Central memory CD4-positive, alpha-beta T cell (primary cell): ENCODE results near the gene SPTB.

Experiments used
- DNase-seq: peaks from one replicate; pipeline ENCODE4 v3.0.0; 2022

The SPTB gene

DNA sequence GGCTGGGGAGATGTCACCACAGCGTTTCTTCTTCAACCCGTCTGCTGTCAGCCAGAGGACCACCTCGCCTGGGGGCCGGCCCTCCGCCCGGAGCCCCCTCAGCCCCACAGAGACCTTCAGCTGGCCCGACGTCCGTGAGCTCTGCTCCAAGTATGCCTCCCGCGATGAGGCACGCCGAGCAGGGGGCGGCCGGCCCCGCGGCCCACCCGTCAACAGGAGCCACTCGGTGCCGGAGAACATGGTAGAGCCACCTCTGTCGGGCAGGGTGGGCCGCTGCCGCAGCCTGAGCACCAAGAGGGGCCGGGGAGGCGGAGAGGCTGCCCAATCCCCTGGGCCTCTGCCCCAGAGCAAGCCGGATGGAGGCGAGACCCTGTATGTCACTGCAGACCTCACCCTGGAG lies 136.6 kb downstream of the SPTB start:
- no peak for DNase-seq

DNA sequence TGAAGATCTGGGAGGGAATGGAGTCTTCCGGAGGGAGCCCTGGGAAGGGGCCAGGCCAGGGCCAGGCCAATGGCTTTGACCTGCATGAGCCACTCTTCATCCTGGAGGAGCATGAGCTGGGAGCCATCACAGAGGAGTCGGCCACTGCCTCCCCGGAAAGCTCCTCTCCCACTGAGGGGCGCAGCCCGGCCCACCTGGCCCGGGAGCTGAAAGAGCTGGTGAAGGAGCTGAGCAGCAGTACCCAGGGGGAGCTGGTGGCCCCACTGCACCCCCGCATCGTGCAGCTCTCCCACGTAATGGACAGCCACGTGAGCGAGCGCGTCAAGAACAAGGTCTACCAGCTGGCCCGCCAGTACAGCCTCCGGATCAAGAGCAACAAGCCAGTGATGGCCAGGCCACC lies 137.7 kb downstream of the SPTB start:
- no peak for DNase-seq

DNA sequence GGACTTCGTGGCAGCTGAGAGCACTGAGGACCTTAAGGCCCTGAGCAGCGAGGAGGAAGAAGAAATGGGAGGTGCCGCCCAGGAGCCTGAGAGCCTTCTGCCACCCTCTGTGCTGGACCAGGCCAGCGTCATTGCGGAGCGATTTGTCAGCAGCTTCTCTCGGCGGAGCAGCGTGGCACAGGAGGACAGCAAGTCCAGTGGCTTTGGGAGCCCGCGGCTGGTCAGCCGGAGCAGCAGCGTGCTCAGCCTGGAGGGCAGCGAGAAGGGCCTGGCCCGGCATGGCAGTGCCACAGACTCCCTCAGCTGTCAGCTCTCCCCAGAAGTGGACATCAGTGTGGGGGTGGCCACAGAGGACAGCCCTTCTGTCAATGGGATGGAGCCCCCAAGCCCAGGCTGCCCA lies 138.5 kb downstream of the SPTB start:
- DNase-seq, result no peak

DNA sequence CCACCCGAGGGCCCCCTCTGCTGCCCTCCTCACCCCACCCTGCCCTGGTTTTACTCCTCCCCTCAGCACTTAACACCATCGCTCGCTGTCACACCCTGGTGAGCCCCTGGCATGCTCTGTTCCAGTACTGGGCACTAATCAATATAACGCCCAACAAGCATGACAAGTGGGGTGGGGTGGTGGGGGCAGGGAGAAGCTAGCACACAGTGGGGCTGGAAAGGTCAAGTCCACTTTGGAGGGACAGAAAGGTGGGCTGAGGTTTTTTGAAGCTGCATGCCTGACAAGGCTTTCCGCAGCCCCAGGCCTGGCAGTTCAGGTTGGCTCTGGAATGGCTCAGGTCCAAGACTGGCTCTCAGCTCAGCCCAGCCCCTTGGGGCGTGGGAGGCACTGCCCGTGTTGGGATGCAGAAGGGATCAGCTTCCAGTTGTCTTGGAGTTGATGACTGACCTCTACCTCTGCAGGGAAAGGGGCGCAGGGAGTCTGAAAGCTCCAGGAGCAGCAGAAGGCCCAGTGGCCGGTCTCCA lies 141.4 kb downstream of the SPTB start:
- DNase-seq, result no peak

DNA sequence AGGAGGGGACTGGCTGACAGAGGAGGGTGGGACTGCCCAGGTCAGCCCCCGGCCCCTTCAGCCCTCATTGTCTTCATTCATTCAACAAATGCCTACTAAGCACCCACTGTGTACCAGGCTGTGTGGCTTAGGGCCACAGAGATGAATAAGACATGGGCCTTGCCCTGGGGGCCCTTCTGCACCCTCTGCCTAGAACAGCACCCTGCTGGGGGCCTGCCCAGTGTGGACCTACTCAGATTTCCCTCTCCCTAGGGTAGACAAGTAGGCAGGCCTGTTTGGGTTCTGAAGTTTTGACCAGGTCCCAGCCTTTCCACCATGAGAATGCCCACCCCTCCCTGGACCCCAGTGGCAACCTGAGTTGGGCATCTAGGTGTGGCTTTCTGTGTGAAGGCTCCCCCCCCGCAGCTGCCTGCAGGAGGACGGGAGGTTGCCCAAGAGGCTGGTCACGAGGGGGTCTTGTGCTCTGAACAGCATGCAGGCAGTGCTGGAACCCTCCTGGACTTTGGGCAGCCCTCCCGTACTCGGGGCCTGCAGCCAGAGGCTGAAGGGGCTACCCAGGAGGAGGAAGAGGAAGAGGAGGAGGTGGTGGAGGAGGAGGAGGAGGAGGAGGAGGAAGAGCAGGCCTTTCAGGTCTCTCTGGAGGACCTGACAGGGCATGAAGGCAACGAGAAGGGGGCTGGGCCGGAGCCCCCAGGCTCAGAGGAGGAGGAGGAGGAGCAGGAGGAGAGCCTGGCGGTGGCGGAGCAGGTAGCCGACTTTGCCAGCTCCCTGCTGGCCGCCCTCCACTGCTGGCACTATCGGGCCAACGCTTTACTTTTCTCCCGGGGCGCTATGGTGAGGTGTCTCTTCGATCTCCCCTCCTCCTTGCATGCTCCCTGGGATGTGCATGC lies 142.1 kb downstream of the SPTB start:
- no peak for DNase-seq

DNA sequence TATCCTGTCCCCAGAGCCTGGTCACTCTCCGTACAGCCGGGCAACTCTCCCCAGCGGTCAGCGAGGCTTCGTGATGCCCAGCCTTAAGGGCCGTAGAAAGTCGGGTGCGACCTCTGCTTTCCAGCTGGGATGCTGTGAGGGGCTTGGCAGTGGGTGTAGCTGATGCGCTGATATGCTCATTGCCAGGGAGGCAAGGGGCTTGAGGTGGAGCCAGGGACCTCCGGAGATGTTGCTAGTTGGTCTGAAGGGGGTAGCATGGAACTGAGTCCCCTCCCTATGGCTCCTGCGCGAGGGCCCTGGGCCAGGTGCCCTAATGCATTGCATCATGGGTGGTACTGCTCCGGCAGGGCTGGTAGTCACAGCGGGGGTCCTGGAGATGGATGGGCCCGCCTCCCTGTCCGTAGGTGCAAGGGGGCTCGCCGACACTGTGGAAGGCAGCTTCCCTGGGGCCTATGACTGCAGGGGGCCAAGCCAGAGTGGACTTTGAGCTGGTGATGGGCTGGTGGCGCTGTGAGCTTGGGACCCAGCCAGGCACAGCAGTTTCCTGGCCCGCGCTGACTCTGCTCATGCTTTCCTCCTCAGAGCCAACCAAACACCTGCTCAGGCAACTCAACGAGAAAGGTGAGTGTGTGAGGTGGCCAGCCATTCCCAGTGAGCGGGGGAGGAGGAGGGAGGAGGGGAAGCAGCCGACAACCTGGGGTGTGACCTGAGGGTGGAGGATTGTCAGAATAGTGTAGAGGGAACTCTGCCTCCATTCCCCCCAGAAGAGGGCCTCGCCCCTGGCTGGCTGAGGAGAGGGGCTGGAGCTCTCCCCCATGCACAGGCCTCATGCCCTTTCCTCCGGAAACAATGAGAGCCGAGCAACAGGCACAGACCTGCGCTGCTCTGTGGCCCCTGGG lies 143.2 kb downstream of the SPTB start:
- DNase-seq, result no peak

DNA sequence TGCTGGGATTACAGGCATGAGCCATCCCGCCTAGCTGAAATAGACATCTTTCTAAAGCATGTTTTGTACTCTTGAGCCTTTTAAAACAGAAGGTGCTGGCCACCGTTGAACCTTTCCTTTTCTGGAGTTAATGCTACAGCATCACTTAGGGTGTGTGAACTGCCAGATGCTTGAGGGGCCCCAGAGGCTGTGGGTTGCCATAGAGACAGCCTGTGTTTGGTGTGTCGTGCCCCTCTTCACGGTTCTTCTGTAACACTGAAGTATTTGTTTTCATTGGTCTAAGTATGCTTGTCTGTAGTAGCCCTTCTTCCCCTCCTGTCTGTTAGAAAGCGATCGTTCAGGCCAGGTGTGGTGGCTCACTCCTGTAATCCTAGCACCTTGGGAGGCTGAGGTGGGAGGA lies 144.7 kb downstream of the SPTB start:
- no peak for DNase-seq

DNA sequence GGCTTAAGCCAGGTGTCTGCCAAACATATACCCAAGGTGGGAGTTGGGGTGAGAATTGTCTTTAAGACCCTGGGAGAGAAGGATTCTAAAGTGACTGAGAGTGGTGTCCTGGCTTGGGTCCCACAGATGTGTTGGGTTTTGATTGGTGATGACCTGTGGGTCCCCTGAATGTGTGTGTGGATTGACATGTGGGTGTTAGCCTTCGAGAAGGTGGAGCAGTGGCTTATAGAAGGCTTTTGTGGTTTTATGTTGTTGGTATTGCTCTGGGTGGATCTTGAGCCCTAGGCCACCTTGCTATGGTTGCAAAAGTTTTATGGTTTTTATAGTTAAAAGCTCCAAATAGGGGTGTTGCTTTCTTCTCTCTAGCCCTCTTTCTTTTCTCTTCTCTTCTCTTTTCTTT lies 145.8 kb downstream of the SPTB start:
- no peak for DNase-seq

DNA sequence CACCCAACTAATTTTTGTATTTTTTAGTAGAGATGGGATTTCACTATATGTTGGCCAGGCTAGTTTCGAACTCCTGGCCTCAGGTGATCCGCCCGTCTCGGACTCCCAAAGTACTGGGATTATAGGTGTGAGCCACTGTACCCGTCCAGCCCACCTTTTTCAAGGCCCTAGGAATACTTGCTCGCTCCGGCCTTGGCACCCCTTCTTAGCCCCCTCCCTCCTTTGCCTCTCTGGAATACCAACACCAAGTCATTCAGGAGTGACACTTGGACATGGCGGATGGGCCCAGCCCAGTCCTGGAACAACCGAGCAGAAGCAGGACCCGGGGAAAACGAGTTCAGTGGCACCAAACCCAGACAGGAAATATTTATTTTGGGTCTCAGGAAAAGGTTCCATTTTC lies 146.4 kb downstream of the SPTB start:
- no peak for DNase-seq

DNA sequence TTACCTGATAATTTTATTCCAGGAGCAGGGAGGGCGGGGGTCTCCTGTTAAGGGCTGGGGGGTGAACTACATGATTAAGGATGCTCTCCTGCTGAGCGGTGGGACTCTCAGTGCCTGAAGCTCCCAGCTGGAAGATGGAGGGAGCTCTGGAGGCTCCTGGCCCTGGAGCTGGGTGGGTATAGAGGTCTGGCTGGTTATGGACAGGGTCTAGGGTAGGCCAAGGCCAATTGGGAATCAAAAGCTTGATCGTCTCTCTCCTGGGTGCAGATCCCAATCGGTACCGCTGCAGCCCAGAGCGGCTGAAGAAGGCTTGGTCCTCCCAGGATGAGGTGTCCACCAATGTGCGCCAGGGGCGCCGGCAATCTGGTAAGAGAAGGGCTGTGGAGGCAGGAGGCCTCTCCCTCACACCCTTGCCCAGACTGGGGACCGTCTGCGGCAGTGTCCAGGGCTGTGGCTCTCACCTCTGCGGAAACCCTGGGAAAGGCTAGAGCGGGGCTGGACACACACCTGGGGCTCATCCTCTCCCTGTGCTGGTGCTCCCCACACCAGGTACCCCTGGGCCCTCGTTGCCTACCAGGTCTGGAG lies 147.1 kb downstream of the SPTB start:
- no peak for DNase-seq

DNA sequence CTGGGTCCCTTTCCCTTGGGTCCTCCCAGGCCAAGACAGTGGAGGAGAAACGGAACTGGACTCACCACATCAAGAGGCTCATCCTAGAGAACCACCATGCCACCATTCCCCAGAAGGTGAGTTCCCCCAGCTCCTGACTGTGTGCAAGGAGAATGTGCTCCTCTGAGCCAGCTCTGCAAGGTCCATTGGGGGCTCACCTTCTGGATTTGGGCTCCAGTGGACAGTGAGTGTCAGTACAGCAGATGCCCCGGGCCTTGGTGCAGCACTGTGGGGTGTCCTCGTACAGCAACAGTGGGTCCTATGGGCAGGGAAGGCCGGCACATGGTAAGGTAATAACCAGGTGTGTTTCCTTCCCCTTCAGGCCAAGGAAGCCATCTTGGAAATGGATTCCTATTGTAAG lies 147.6 kb downstream of the SPTB start:
- DNase-seq, result no peak

DNA sequence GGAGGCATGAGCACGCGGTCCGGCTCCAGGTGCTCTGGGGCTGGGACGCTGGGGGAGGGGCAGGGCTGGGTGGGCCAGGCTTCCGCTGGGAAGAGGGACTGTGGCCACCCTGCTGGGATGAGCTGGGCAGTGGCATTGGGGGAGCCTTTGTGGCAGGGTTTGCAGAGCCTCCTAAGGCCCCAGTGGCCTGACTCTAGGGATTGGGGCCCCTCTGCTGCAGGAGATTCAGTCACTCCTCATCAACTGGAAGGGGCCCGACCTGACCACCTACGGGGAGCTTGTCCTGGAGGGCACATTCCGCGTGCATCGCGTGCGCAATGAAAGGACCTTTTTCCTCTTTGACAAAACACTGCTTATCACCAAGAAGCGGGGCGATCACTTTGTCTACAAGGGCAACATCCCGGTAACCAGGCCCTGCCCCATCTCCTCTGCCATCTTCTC lies 148.5 kb downstream of the SPTB start:
- no peak for DNase-seq

DNA sequence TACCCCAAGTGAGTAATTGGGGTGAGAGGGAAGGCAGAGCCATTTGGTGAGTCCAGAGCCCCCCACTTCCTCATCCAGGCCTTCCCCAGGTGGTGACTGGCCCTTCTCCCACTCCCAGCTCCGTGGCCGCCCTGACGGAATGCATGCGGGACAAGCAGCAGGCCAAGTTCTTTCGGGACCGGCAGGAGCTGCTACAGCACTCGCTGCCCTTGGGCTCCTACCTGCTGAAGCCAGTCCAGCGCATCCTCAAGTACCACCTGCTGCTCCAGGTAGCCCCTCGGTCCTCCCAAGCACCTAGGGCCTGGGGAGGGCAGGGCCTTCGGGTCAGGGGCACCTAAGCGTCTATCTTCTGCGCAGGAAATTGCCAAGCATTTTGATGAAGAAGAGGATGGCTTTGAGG lies 149.0 kb downstream of the SPTB start:
- no peak for DNase-seq

DNA sequence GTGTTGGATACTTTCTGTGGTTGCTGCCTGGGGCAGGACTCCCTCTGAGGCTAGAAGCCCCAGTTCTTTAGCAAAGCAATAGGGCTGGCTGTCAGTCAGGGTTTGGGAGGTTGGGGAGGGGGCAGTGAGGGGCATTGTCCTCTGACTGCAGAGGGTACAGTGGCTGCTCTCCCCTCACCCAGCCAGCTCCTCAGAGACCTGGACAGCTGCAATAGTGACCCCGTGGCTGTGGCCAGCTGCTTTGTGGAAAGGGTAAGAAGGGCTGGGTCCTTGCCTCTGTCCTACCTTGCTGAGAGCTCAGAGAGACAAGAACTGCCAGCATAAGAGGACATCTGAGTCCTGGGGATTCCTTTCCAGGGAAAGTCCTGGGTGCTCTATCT lies 149.7 kb downstream of the SPTB start:
- DNase-seq, result no peak

DNA sequence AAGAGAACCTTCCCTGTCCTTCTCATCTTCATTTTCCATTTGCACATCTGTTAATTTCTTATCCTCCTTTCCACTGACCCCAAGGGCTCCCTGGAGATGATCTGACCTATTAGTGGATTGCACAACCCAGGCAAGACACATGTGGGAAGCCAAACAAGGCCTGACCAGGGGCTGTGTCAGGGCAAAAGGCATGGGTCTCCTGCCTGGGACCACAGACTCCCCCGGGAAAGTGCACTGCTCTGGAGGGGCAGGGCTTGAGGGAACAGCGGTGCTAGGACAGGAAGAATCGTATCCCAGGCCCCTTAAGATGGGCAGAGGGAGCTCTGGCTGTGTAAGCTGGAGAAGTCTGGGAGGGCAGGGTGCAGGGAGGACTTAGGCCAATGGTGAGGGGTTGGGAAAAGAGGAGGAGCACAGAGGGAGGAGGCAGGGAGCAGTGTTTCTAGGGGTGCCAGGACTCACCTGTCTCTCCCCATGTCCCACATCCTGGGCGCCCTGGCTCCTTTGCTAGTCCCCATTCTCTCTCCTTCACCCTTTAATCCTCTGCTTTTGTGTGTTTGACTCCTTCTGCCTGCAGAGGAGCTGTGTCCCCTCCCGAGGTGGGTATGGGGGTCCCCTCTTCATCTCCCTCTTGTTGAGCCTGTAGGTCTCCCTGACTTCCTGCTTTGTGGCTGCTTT lies 150.2 kb downstream of the SPTB start:
- no peak for DNase-seq

DNA sequence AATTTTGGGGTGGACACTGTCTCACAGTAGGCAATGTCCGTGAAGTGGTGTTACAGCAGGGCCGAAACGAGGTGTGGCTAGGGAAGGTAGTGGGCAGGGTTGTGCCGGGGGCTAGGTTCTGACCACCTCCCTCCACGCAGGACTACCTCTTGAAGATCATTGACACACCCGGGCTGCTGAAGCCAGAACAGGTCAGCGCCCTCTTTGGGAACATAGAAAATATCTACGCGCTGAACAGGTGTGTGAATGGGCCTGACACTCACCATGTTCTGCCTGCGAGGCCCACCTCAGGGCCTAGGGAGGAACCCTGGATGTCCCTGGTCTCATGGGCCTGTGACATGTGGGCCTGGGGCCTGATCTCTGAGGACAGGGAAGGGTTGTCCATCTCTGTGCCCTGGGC lies 150.9 kb downstream of the SPTB start:
- DNase-seq, result no peak

DNA sequence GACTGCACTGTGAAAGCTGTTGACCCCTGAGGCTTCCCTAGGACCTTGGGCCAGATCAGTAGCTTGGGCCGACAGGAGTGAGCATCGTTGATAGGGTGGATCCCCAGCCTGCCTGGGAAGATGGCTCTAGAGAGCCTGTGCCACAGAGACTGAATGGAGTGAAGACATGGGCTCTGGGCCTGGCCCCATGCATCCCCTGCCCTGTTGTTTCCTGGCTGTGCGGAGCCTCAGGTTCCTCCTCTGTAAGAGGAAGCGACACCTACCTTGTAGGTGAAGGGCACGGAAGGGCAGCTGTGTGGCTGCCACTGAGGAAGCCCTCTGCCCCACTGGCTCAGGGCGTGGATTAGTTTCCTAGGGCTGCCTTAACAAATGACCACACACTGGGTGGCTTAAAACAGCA lies 151.6 kb downstream of the SPTB start:
- no peak for DNase-seq

DNA sequence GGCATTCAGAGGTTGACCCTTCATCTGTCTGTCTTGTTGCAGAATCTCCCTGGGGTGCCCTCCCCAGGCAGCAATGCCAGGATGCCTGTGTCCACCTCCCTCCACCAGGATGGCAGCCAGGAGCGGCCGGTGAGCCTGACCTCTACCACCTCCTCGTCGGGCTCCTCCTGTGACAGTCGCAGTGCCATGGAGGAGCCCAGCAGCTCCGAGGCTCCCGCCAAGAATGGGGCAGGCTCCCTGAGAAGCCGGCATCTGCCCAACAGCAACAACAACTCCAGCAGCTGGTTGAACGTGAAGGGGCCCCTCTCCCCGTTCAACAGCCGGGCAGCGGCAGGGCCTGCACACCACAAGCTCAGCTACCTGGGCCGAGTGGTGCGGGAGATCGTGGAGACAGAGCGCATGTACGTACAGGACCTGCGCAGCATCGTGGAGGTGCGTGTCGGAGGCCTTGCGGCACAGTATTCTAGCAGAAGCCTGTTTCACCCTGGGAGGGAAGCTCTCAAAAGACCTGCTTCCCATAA lies 152.1 kb downstream of the SPTB start:
- no peak for DNase-seq

DNA sequence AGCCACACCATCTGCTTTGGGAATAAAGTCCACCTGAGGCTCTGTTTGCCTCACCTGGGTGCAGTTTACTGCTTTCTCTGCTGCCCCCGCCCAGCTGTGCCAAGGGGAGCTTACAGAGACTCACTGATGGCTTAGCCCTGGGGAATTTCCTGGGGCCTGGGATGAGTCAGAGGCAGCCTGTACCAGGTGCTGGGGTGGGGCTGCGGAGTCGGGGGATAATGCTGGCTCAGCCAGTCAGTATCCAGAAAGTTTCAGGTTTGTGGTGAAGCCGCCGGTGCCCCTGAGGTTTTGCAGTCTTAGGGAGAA lies 153.2 kb downstream of the SPTB start:
- DNase-seq, result peak; percentile 39

DNA sequence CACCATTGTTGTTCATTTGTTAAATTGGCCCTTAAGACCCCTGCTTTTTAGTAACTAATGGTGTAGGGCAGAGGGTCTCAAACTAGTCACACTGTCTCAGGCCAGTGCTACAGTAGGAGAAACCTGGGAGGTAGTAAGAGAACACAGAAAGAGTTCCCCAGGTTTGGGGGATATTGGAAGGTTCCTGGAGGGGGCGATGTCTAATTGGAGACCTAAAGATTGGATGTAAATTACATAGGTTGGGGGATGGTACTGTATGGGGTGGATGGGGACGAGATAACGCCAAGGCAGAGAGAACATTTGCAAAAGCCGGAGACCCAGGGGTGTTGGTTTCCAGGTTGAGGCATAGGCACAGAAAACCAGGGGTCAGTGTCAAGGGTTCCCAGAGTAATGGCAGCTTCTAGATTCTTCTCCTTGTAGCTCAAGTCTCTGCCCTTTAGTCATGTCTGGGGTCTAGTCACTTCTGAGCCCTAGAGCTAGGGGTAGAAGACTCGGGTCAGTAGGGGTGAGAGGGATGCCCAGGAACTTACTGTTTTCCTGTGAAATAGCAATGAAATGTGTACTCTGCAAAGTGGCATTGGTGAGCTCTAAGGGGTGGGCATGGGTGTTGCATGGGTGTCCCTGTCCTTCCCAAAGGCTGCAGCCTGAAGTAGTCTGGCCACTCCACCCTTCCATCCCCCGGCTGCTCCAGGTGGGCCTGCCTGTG lies 153.7 kb downstream of the SPTB start:
- no peak for DNase-seq

DNA sequence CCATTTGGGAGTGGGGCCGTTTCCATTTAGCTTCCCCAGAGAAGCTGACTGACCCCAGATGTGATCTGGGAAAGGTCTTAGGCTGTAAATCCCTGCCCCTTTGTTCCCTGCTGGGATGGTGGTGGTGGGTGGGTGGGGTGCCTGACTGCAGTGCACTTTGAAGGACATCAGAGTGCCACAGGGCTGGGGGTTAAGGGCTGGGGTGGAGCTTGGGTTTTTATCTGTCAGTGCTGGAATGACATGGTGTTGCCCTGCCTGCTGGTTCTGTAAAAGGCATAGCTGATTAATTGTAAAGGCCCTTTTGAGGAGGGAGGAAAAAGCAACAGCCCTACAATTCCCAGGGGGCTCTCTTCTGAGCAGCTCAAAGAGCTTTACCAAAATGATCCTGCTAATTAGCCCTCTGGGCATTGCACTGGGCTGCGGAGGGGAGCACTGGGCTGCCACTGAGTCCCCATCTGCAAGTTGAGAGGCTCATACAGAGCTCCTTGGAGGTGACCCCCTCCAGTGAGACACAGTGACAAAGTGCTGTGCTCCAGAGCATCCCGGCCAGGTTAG lies 154.4 kb downstream of the SPTB start:
- no peak for DNase-seq

DNA sequence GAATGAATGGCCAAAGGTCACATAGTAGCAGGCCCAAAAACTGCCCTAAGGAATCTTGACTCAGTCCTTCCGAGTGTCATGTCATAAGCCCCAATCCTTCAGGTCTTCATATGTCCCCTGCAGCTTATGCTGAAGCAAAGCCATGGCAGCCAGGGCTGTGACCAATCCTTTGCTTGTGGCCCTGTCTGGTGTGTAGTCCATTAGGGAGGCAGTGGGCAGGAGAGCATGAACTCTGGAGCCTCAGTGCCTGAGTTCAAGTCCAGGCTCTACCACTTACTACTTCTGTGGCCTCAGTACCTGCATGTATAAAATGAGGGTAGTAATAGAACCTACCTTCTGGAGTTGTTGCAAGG lies 155.2 kb downstream of the SPTB start:
- no peak for DNase-seq
